Upper lobe of left lung (tissue), 6 donors: ENCODE results near the gene SMC1B. TPM values are rescaled to one million over a fixed set of nuclear protein-coding genes. Genes with fewer than 3 reads are reported as not detected.
A peak's percentile ranks its signal among the peaks of the same experiment; 100 is the strongest.

Experiments used
- ATAC-seq, 2 donors: fragments of 200-7000 bp; cut with Tn5 transposase; one replicate each; pipeline ENCODE4 v1.9.1; 2022; ENCODE audit warnings: mild to moderate bottlenecking in 2 of 2, moderate library complexity in 2 of 2; ENCODE audit not compliant: low FRiP score in 2 of 2
- DNase-seq, 2 donors: peaks; one replicate each; pipeline ENCODE4 v3.0.0-alpha.2; 2019 to 2020
- H3K27ac ChIP-seq, 4 donors: fragments of 200-600 bp; sonication (generic); one replicate each; pipeline ENCODE4 v1.5.1; 2016 to 2019
- H3K27me3 ChIP-seq, 4 donors: fragments of 200-600 bp; sonication (generic); one replicate each; pipeline ENCODE4 v1.5.1; 2017 to 2019
- H3K36me3 ChIP-seq, 4 donors: fragments of 200-600 bp; sonication (generic); one replicate each; pipeline ENCODE4 v1.5.1; 2016 to 2019
- H3K4me1 ChIP-seq, 4 donors: fragments of 200-600 bp; sonication (generic); one replicate each; pipeline ENCODE4 v1.5.1; 2018 to 2019
- H3K4me3 ChIP-seq, 4 donors: fragments of 200-600 bp; sonication (generic); one replicate each; pipeline ENCODE4 v1.5.1; 2017 to 2019; ENCODE audit warnings: mild to moderate bottlenecking in 2 of 4, moderate library complexity in 1 of 4
- H3K9me3 ChIP-seq, 4 donors: fragments of 200-600 bp; sonication (generic); one replicate each; pipeline ENCODE4 v1.5.1; 2018 to 2019
- CTCF ChIP-seq, 6 experiments: fragments of 450-650 bp in 4 of 6; fragments of 200-600 bp in 2 of 6; sonication (generic) in 2 of 6; IDR thresholded peaks; one replicate each; pipeline ENCODE4 v1.5.1; 2016 to 2019; ENCODE audit warnings: antibody characterized with exemption in 6 of 6
- EP300 ChIP-seq, 4 donors: sonication (generic); formaldehyde crosslinking; IDR thresholded peaks; one replicate each; pipeline ENCODE4 v1.5.1; 2017; ENCODE audit warnings: antibody characterized with exemption in 4 of 4, control low read depth in 2 of 4
- POLR2A ChIP-seq, 4 donors: fragments of 450-650 bp; IDR thresholded peaks; one replicate each; pipeline ENCODE4 v1.5.1; 2016 to 2017; ENCODE audit warnings: antibody characterized with exemption in 4 of 4, mild to moderate bottlenecking in 2 of 4
- POLR2AphosphoS5 ChIP-seq, 2 donors: sonication (generic); formaldehyde crosslinking; IDR thresholded peaks; one replicate each; pipeline ENCODE4 v1.5.1; 2017; ENCODE audit warnings: antibody characterized with exemption in 2 of 2
- WGBS, 2 donors: methylation state at CpG; one replicate each; pipeline ENCODE4 v1.1.5; 2017 to 2018; 5-methylcytosine and 5-hydroxymethylcytosine counted together
- total RNA-seq, 6 donors: library from RNA; depleted of rRNA in 4 of 6; stranded (reverse); fragments of >200 nt in 4 of 6; gene quantifications; one replicate each; pipeline versions ENCODE4 v1.1.0 to v1.2.1, GENCODE V29; 2016 to 2021
- donor health status: DM: no; HTN: no; CAD: no; lungs with moderate emphysema.
- donor health status: DM: no; HTN: yes; CAD: no; lungs with severe emphysema.

The SMC1B gene
- total RNA-seq, 6 donors from 2014 or later = not detected

- peak in 1 of 2 donors; percentile 57 for ATAC-seq
Measured at GRCh38 chr22:45319324-45319685, 94.1 kb downstream of the SMC1B start.

GRCh38 chr22:45318558-45319323 lies 94.7 kb downstream of the SMC1B start:
- ATAC-seq (peak in 1 of 2 donors; percentile 35), DNase-seq (no peak)
- 52 to 61% methylated on average over 12 of the region's 12 CpGs for WGBS, 2 donors
- peak overlapping the region in 1 of 4 donors; percentile 3 for H3K4me3 ChIP-seq
- H3K27ac ChIP-seq = peak overlapping the region; percentile 69 to 79 (median 74)
- H3K36me3 ChIP-seq = peaks cover 6 to 15% (median 11%) of the 10 kb centered on the region in 4 donors
- H3K9me3 ChIP-seq = no peaks in the 10 kb centered on the region
- H3K27me3 ChIP-seq = no peaks in the 10 kb centered on the region
- TF ChIP-seq POLR2AphosphoS5 (IDR thresholded peaks at IDR 0.05) (no peak), POLR2A (IDR thresholded peaks at IDR 0.05) (peak in 1 of 4 donors; percentile 10)
- peaks cover 9 to 33% (median 30%) of the 10 kb centered on the region in 4 donors for H3K4me1 ChIP-seq

More at GRCh38 chr22:45319324-45319685, 94.1 kb downstream of the SMC1B start:
- Histone ChIP-seq H3K4me3 (no peak overlapping the region), H3K36me3 (peaks cover 11 to 20% (median 17%) of the 10 kb centered on the region in 4 donors), H3K4me1 (peaks cover 9 to 33% (median 26%) of the 10 kb centered on the region in 4 donors), H3K27me3 (no peaks in the 10 kb centered on the region), H3K9me3 (no peaks in the 10 kb centered on the region), H3K27ac (peak overlapping the region; percentile 69 to 79 (median 74))
- TF ChIP-seq POLR2AphosphoS5 (IDR thresholded peaks at IDR 0.05) (no peak), EP300 (IDR thresholded peaks at IDR 0.05) (no peak), POLR2A (IDR thresholded peaks at IDR 0.05) (no peak)
- 64 to 69% methylated on average over 5 of the region's 5 CpGs for WGBS, 2 donors
- no peak for DNase-seq

GRCh38 chr22:45318168-45318557 lies 95.2 kb downstream of the SMC1B start:
- Histone ChIP-seq H3K9me3 (no peaks in the 10 kb centered on the region), H3K27me3 (no peaks in the 10 kb centered on the region), H3K4me1 (peaks cover 9 to 35% (median 32%) of the 10 kb centered on the region in 4 donors), H3K27ac (peak overlapping the region; percentile 69 to 79 (median 74)), H3K36me3 (peaks cover 1 to 9% (median 6%) of the 10 kb centered on the region in 4 donors), H3K4me3 (peak overlapping the region in 1 of 4 donors; percentile 3)
- peak in 1 of 2 donors; percentile 80 for ATAC-seq
- DNase-seq = peak in 1 of 2 donors; percentile 65
- no peak for TF ChIP-seq CTCF (IDR thresholded peaks at IDR 0.05)
- no peak for TF ChIP-seq EP300 (IDR thresholded peaks at IDR 0.05)
- no peak for TF ChIP-seq POLR2A (IDR thresholded peaks at IDR 0.05)
- TF ChIP-seq POLR2AphosphoS5 (IDR thresholded peaks at IDR 0.05) = no peak
- WGBS, 2 donors = 7 to 11% methylated on average over 8 of the region's 8 CpGs

- 53 to 56% methylated on average over 16 to 19 of the region's 19 CpGs for WGBS, 2 donors
- Histone ChIP-seq H3K36me3 (peaks cover 0 to 5% (median 2%) of the 10 kb centered on the region in 4 donors), H3K9me3 (no peaks in the 10 kb centered on the region), H3K4me3 (no peak overlapping the region), H3K27ac (peak overlapping the region; percentile 69 to 79 (median 74)), H3K4me1 (peaks cover 9 to 35% (median 32%) of the 10 kb centered on the region in 4 donors), H3K27me3 (no peaks in the 10 kb centered on the region)
- ATAC-seq = peak; percentile 57 to 70
- peak in 1 of 2 donors; percentile 47 for DNase-seq
- peak in 1 of 4 donors; percentile 19 for TF ChIP-seq POLR2A (IDR thresholded peaks at IDR 0.05)
- TF ChIP-seq EP300 (IDR thresholded peaks at IDR 0.05) = peak in 1 of 4 donors; percentile 14
- TF ChIP-seq POLR2AphosphoS5 (IDR thresholded peaks at IDR 0.05) = peak in 1 of 2 donors; percentile 55
- peak; percentile 24 to 71 (median 44) for TF ChIP-seq CTCF (IDR thresholded peaks at IDR 0.05)
Measured at GRCh38 chr22:45317551-45318167, 95.7 kb downstream of the SMC1B start.

- Histone ChIP-seq H3K4me3 (no peak overlapping the region), H3K36me3 (no peaks in the 10 kb centered on the region), H3K4me1 (peaks cover 9 to 35% (median 32%) of the 10 kb centered on the region in 4 donors), H3K9me3 (no peaks in the 10 kb centered on the region), H3K27ac (peak overlapping the region in 3 of 4 donors; percentile 69 to 79 (median 73)), H3K27me3 (no peaks in the 10 kb centered on the region)
- WGBS, 2 donors = 85 to 86% methylated on average over 9 of the region's 9 CpGs
- DNase-seq (no peak), ATAC-seq (no peak)
- TF ChIP-seq EP300 (IDR thresholded peaks at IDR 0.05) (no peak), POLR2AphosphoS5 (IDR thresholded peaks at IDR 0.05) (no peak), CTCF (IDR thresholded peaks at IDR 0.05) (no peak)
Measured at GRCh38 chr22:45316796-45317526, 96.4 kb downstream of the SMC1B start.
